RWPE2 (cell line): ENCODE data around the gene TTC13.
"Not testable (repeated sequence)": the region's sequence is repeated elsewhere in the genome, so short reads cannot be mapped to it uniquely, and the experiment has no call there.

ENCODE experiments used
- ATAC-seq: fragments of 200-7000 bp; cut with Tn5 transposase; 3 replicates; pipeline ENCODE4 v1.9.1; 2021; ENCODE audit warnings: low read depth
- DNase-seq: peaks from one replicate; pipeline ENCODE4 v3.0.0-alpha.2; 2020; ENCODE audit warnings: low spot score
- H3K27ac ChIP-seq: fragments of 450-650 bp; 2 replicates; pipeline ENCODE4 v1.5.1; 2017; ENCODE audit warnings: mild to moderate bottlenecking; ENCODE audit not compliant: poor library complexity, severe bottlenecking
- H3K27me3 ChIP-seq: fragments of 250-450 bp; sonication (Bioruptor Pico); 2 replicates; pipeline ENCODE4 v1.5.1; 2021; ENCODE audit warnings: mild to moderate bottlenecking, moderate library complexity; ENCODE audit not compliant: insufficient read depth, poor library complexity, severe bottlenecking
- H3K36me3 ChIP-seq: fragments of 250-450 bp; sonication (Bioruptor Pico); 2 replicates; pipeline ENCODE4 v1.5.1; 2020; ENCODE audit warnings: low read depth, mild to moderate bottlenecking, moderate library complexity
- H3K4me1 ChIP-seq: fragments of 250-450 bp; sonication (Bioruptor Pico); 2 replicates; pipeline ENCODE4 v1.5.1; 2021; ENCODE audit warnings: mild to moderate bottlenecking, moderate library complexity; ENCODE audit not compliant: insufficient read depth, poor library complexity, severe bottlenecking
- H3K4me3 ChIP-seq: fragments of 250-450 bp; sonication (Bioruptor Pico); 2 replicates; pipeline ENCODE4 v1.5.1; 2021; ENCODE audit warnings: mild to moderate bottlenecking, moderate library complexity; ENCODE audit not compliant: severe bottlenecking
- H3K9me3 ChIP-seq: fragments of 250-450 bp; sonication (Bioruptor Pico); 2 replicates; pipeline ENCODE4 v1.5.1; 2021; ENCODE audit warnings: mild to moderate bottlenecking, moderate library complexity; ENCODE audit not compliant: severe bottlenecking
- CTCF ChIP-seq: fragments of 450-650 bp; IDR thresholded peaks from one replicate; pipeline ENCODE4 v1.5.1; 2017; ENCODE audit warnings: mild to moderate bottlenecking, moderate library complexity; ENCODE audit not compliant: poor library complexity, severe bottlenecking

TTC13 gene

GRCh38 chr1:231023150-231023549 lies 44.5 kb upstream of the TTC13 start:
- peaks cover 5% of the 10 kb centered on the region for H3K4me1 ChIP-seq
- TF ChIP-seq CTCF: no peak
- H3K4me3 ChIP-seq: no peak overlapping the region
- no peak for ATAC-seq
- no peaks in the 10 kb centered on the region for H3K9me3 ChIP-seq
- no peak for DNase-seq
- H3K27me3 ChIP-seq: no peaks in the 10 kb centered on the region
- H3K27ac ChIP-seq: no peak overlapping the region
- H3K36me3 ChIP-seq: no peaks in the 10 kb centered on the region

GRCh38 chr1:231022543-231022942 lies 43.9 kb upstream of the TTC13 start:
- H3K4me3 ChIP-seq, H3K4me1 ChIP-seq, H3K36me3 ChIP-seq, H3K9me3 ChIP-seq, ATAC-seq, DNase-seq, H3K27me3 ChIP-seq, H3K27ac ChIP-seq: not testable (repeated sequence)

GRCh38 chr1:231021540-231022031 lies 42.9 kb upstream of the TTC13 start:
- no peaks in the 10 kb centered on the region for H3K27me3 ChIP-seq
- H3K9me3 ChIP-seq: no peaks in the 10 kb centered on the region
- DNase-seq (no peak), ATAC-seq (no peak)
- no peaks in the 10 kb centered on the region for H3K36me3 ChIP-seq
- no peak for TF ChIP-seq CTCF
- H3K4me1 ChIP-seq: peaks cover 10% of the 10 kb centered on the region
- H3K27ac ChIP-seq: no peak overlapping the region
- H3K4me3 ChIP-seq: no peak overlapping the region

GRCh38 chr1:231020816-231021215 lies 42.2 kb upstream of the TTC13 start:
- no peak overlapping the region for H3K4me3 ChIP-seq
- H3K9me3 ChIP-seq: no peaks in the 10 kb centered on the region
- DNase-seq (no peak), ATAC-seq (no peak)
- H3K27ac ChIP-seq: no peak overlapping the region
- H3K36me3 ChIP-seq: no peaks in the 10 kb centered on the region
- H3K27me3 ChIP-seq: no peaks in the 10 kb centered on the region
- peaks cover 13% of the 10 kb centered on the region for H3K4me1 ChIP-seq
- no peak for TF ChIP-seq CTCF

GRCh38 chr1:231020139-231020601 lies 41.5 kb upstream of the TTC13 start:
- no peaks in the 10 kb centered on the region for H3K9me3 ChIP-seq
- no peak for DNase-seq
- no peak overlapping the region for H3K4me3 ChIP-seq
- H3K4me1 ChIP-seq: peaks cover 13% of the 10 kb centered on the region
- H3K36me3 ChIP-seq: no peaks in the 10 kb centered on the region
- no peaks in the 10 kb centered on the region for H3K27me3 ChIP-seq
- no peak for TF ChIP-seq CTCF
- no peak overlapping the region for H3K27ac ChIP-seq
- peak; percentile 52 for ATAC-seq
